CD4-positive, alpha-beta T cell treated with Interleukin-15 for 1 hour (primary cell): ENCODE results near the gene DSG4.

Source experiments
- DNase-seq: peaks from one replicate; pipeline ENCODE4 v3.0.0-alpha.2; 2020

DSG4 gene

DNA sequence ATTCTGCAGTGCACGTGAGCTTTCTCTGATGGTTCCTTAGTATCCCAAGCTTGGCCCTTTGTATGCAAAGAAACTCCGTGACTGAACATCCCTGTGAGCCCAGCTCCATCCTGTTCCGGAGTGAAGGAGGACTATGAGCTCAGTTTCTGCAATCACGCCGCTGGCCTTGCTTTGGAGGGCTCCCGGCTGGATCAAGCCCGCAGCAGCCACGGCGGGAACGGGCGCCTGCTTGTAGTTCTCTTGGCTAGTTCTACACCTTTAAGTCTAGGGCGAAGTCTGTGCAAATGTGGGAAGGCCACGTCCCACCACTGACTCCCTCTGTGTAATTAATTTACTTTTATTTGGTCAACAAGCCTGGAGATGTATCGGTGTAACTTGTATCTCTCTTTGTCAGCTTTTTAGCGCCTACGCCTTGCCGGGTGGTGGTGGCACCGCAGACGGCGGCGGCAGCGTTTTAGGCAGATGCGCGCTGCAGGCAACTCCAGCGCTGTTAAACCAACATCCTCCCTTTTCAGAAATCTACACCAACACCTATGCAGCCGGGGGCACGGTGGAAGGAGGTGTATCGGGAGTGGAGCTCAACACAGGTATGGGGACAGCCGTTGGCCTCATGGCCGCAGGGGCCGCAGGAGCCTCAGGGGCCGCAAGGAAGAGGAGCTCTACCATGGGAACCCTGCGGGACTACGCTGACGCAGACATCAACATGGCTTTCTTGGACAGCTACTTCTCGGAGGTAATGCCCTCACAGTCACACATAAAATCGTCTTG, 34.3 kb downstream of the DSG4 start:
- no peak for DNase-seq

GRCh38 chr18:31413137-31413536, 36.6 kb downstream of the DSG4 start:
- DNase-seq: no peak

DNA sequence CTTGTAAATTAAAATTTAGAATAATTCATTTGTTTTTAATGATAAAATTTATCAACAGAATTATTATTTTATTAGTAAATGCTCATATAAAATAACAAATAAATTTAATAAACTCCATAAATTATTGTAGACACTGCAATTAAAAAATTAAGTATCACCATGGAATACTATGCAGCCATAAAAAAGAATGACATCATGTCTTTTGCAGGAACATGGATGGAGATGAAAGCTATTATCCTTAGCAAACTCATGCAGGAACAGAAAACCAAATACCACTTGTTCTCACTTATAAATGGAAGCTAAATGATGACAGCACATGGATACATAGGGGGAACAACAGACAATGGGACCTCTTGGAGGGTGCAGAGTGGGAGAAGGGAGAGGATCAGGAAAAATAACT, 41.3 kb downstream of the DSG4 start:
- no peak for DNase-seq

DNA sequence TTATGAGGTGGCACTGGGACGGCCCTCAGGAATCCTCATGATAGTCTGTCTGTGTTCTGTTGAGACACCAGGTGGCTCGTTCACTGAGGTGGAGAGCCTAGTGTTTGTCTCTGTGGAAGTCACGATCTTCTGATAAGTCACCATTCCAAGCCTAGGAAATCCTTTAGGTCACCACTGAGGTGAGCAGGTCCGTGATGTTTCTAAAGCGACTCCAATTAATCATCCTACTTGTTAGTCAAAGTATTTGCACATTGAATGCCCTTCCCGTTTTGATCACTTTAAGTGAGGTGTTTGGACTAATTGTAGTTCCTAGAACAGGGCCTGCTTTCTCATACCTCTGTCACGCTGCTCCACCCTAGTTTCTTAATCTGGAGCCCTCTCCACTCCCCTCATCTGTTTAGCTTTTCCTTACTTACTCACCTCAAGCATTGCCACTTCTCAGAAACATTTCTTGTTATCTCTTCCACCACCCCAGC, 42.9 kb downstream of the DSG4 start:
- DNase-seq: no peak

DNA sequence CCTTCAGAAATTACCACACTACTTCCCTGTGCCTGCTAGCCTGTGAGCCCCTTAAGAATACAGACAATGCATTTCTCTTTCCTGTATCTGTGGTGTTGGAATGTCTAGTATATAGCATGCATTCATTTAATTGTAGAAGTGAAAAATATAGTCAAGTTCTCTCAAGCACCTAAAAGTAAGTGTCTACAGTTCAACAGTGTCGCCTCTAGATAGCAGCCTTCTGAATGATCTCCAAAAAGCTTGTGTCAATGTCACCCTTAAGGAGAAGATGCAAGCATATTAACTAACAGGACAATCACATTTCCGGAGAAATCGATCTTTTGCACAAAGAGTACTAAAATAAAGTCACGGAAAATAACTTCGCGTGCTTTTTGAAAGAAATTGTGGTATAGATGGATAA, 43.5 kb downstream of the DSG4 start:
- DNase-seq: no peak

GRCh38 chr18:31420524-31420923, 43.9 kb downstream of the DSG4 start:
- no peak for DNase-seq

DNA sequence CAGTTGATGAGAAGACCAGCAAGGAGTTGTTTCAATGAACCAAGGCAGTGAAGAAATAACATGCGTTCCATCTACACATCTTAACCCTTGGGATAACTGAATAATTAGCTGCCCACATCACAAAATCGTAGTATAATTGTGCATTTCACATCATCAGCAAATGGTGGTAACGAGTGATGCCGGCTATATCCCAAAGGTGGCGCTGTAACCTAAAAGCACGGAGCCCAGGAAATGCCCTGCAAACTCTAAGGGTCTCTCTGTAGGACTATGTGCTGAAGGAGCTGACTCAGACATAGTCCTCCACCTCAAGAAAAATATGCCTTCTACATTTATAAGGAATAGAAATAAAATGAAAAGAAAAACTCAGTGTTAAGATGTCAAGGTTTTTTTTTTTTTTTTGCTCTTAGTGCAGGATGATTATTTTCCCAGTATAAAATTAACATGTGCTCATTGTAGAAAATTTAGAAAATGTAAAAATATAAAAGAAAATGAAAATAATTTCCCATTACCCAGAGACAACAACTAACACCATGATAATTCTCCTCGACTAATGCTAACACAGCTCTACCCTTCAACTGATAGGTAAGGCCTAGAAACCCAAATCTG, 47.9 kb downstream of the DSG4 start:
- no peak for DNase-seq

GRCh38 chr18:31426021-31426420, 49.4 kb downstream of the DSG4 start:
- DNase-seq: no peak

- DNase-seq: no peak
These were observed 50.4 kb downstream of the DSG4 start for GRCh38 chr18:31426871-31427406.

GRCh38 chr18:31428211-31428610, 51.6 kb downstream of the DSG4 start:
- no peak for DNase-seq

- DNase-seq: no peak
These were observed 53.0 kb downstream of the DSG4 start for GRCh38 chr18:31429623-31430022.

GRCh38 chr18:31430072-31430471, 53.5 kb downstream of the DSG4 start:
- DNase-seq: no peak

DNA sequence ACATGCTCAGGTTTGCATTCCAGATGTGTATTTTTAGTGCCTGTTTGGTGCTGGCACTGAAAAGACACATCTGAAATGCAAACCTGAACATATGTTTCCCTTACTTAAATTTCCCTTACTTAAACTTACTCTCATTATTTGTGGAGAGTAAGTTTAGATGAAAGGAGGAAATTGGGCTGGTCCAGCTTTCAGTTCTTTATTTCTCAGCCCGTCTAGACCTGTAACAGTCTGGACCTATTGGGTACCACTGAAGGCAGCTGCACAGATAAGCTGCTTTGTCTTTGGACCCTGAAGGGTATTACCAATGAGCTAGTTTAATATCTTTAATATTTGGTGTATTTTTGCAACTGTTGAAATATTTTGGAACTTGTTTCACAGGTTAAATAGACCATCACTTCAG, 54.0 kb downstream of the DSG4 start:
- no peak for DNase-seq

GRCh38 chr18:31432316-31432715, 55.7 kb downstream of the DSG4 start:
- DNase-seq: no peak

DNA sequence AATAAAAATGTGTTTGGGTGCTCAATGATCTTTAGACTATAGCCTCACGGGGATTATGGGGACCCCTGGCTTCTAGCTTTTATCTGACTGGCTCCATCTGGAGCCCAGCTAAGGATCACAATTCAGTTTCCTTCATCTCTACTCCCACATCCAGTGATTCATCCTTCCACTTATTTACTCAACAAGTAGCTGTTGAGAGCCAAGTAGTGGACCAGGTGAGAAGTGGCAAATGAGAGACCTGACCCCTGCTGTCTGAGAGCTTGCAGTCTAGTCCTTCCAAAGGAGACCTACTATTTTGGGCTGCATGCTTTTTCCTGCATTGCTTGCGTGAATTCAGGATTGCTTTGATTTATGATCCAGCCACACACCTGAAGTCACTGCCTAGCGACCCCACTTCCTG, 60.2 kb downstream of the DSG4 start:
- DNase-seq: no peak

- no peak for DNase-seq
These were observed 61.8 kb downstream of the DSG4 start for GRCh38 chr18:31438402-31438801.

DNA sequence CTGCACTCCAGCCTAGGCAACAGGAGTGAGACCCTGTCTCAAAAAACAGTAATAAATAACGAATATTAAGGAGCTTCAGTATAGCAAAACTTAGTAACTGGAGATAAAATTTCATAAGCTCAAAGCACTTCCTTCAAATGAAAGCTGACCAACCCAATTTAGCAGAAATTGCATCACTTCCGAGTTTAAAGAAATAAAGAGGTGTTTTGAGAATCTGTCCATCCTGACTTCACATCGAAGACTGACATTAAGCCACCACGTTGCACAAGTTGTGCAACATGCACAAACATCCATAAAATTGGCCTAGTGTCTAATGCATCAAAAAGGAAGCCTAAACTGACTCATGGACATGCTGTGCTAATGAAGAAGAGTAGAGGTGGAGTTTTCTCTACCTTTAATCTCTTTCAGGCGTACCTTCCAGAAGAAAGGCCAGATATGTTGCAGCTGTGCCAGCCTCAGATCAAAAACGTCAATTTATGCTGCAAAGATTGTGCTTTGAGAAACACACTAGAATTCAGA, 63.3 kb downstream of the DSG4 start:
- DNase-seq: no peak

DNA sequence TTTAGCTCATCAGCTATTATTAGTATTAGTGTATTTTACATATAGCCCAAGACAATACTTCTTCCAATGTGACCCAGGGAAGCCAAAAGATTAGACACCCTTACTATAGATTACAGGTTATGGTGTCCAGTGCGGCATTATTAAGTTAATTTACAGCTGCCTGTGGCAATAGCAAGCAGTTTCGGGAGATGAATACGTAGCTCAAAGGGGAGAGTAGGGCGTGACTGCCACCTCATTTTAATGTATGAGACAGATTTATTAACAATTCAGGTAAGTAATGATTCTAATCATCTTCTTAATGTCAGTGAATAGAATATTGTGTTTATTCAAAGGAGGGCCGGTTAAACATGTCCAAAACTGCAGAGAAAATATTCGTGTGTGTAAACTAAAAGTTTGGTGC, 64.2 kb downstream of the DSG4 start:
- no peak for DNase-seq

- no peak for DNase-seq
These were observed 64.9 kb downstream of the DSG4 start for GRCh38 chr18:31441493-31441892.

GRCh38 chr18:31444142-31444541, 67.6 kb downstream of the DSG4 start:
- no peak for DNase-seq

DNA sequence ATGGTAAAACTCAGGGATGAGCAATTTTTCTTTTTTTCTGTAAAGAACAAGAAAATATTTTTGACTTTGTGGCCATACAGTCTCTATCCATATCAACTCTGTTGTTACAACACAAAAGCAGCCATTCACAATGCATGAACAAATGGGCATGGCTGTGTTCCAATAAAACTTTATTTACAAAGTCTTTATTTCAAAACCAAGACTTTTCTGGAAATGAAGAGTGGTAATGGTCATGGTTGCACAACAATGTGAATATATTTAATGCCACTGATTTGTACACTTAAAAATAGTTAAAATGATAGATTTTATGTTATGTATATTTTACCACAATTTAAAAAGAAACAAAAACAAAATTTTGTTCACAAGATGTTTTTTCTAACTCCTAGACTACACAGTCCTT, 69.3 kb downstream of the DSG4 start:
- no peak for DNase-seq

DNA sequence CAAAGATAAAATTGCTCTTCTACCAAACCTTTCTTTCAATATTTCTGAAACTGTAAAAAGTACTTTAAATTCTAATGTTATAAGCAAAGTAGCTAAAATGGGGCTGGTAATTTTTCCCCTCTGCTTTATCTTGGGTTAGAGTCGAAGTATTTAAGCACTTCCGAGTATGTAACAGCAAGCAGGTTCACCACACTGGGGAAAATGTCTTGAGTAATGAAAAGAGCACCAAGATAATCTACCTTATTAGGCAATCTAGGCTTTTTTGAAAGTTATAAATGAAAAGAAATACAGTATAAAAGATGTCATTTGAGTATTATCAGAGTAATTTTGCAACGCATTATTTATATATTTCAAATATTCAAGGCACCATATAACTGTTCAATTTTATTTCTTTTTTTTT, 70.3 kb downstream of the DSG4 start:
- DNase-seq: no peak

- no peak for DNase-seq
These were observed 71.1 kb downstream of the DSG4 start, which contains the start of gene DSG3 for GRCh38 chr18:31447530-31448191. DSG3 (plus strand) TSS chr18:31447741; CDS start chr18:31447878, 137 bp downstream.

DNA sequence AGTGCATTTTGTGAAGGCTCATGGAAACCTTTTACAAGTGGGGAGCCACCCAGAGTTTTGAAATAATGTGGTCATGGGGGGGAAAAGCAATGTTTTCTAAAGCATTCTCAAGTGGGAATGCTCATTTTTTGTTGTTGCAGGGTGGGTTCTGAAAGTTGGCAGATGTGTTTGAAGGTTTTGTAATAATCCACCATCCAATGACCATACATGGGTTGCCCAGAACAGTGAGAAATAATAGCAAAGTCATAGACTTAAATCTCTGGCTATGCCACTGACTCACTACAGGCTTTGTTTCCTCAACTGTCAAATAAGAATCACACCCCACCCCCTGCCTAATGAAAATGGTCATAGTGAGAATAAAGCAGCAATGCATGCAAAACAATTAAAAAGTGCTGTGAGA, 73.8 kb downstream of the DSG4 start:
- DNase-seq: no peak
